Activated gamma-delta T cell treated with anti-CD3 and anti-CD28 coated beads, Interleukin-2, amount 50 U/mL, for 16 hours (primary cell): ENCODE measurements around the gene CACNB3.
A peak's percentile ranks its signal among the peaks of the same experiment; 100 is the strongest.

Source experiments
- DNase-seq: peaks from one replicate; pipeline ENCODE4 v3.0.0-alpha.2; 2020; ENCODE audit warnings: low read depth

Gene CACNB3

GRCh38 chr12:48817873-48818830 lies at the start of gene CACNB3:
Gene CACNB3 (plus strand): TSS chr12:48818496. CDS start chr12:48818930, 434 bp downstream.
- DNase-seq, result peak; percentile 60

- no peak for DNase-seq
Observed at GRCh38 chr12:48768736-48769135, 49.6 kb upstream of the CACNB3 start.

- no peak for DNase-seq
Observed at GRCh38 chr12:48770756-48771155, 47.5 kb upstream of the CACNB3 start.

- no peak for DNase-seq
Observed at GRCh38 chr12:48771588-48772112, 46.6 kb upstream of the CACNB3 start.

- DNase-seq, result no peak
Observed at GRCh38 chr12:48773686-48774085, 44.6 kb upstream of the CACNB3 start.

- DNase-seq, result no peak
Observed at GRCh38 chr12:48774516-48774915, 43.8 kb upstream of the CACNB3 start.

- no peak for DNase-seq
Observed at GRCh38 chr12:48775299-48775698, 43.0 kb upstream of the CACNB3 start.

- DNase-seq, result no peak
Observed at GRCh38 chr12:48775991-48776649, 42.2 kb upstream of the CACNB3 start.

GRCh38 chr12:48776956-48777355 lies 41.3 kb upstream of the CACNB3 start:
- DNase-seq, result no peak

- no peak for DNase-seq
Observed at GRCh38 chr12:48777501-48778400, 40.5 kb upstream of the CACNB3 start.

GRCh38 chr12:48779869-48780268 lies 38.4 kb upstream of the CACNB3 start:
- DNase-seq, result no peak

GRCh38 chr12:48780381-48781025 lies 37.8 kb upstream of the CACNB3 start:
- no peak for DNase-seq

GRCh38 chr12:48781750-48782456 lies 36.4 kb upstream of the CACNB3 start:
- no peak for DNase-seq

- DNase-seq, result no peak
Observed at GRCh38 chr12:48782457-48783395, 35.6 kb upstream of the CACNB3 start.

- DNase-seq, result no peak
Observed at GRCh38 chr12:48783432-48783831, 34.9 kb upstream of the CACNB3 start.

- DNase-seq, result no peak
Observed at GRCh38 chr12:48786591-48787544, 31.4 kb upstream of the CACNB3 start.

GRCh38 chr12:48787791-48788523 lies 30.3 kb upstream of the CACNB3 start:
- DNase-seq, result no peak

- no peak for DNase-seq
Observed at GRCh38 chr12:48788524-48788853, 29.8 kb upstream of the CACNB3 start.
